Gastroesophageal sphincter (tissue), 4 donors: ENCODE results near the gene DPM2. TPM values are rescaled to one million over a fixed set of nuclear protein-coding genes. Genes with fewer than 3 reads are reported as not detected.

Source experiments
- ATAC-seq: fragments of 150-250 bp; one replicate; pipeline ENCODE4 v1.9.1; 2016; ENCODE audit warnings: mild to moderate bottlenecking, moderate library complexity
- H3K27ac ChIP-seq, 4 donors: fragments of 200-600 bp; sonication (generic) in 3 of 4; 1 replicate in 3 of 4; 2 replicates in 1 of 4; pipeline ENCODE4 v1.5.1; 2016 to 2019
- H3K27me3 ChIP-seq: fragments of 200-600 bp; sonication (generic); one replicate; pipeline ENCODE4 v1.5.1; 2019
- H3K36me3 ChIP-seq, 2 donors: fragments of 200-600 bp; sonication (generic); one replicate each; pipeline ENCODE4 v1.5.1; 2019; ENCODE audit warnings: control low read depth in 1 of 2
- H3K4me1 ChIP-seq, 3 donors: fragments of 200-600 bp; sonication (generic); 1 replicate in 2 of 3; 2 replicates in 1 of 3; pipeline ENCODE4 v1.5.1; 2016 to 2019; ENCODE audit warnings: control low read depth in 2 of 3
- H3K4me3 ChIP-seq, 2 donors: fragments of 200-600 bp; sonication (generic); one replicate each; pipeline ENCODE4 v1.5.1; 2019; ENCODE audit warnings: mild to moderate bottlenecking in 1 of 2, moderate library complexity in 1 of 2
- H3K9me3 ChIP-seq, 3 donors: fragments of 200-600 bp; sonication (generic); one replicate each; pipeline ENCODE4 v1.5.1; 2017 to 2019; ENCODE audit warnings: control low read depth in 2 of 3
- EP300 ChIP-seq: sonication (generic); formaldehyde crosslinking; IDR thresholded peaks from one replicate; pipeline ENCODE4 v1.6.1; 2017; ENCODE audit warnings: antibody characterized with exemption, mild to moderate bottlenecking
- POLR2A ChIP-seq, 2 donors: fragments of 450-650 bp; IDR thresholded peaks; one replicate each; pipeline ENCODE4 v1.6.1; 2017; ENCODE audit warnings: antibody characterized with exemption in 2 of 2, mild to moderate bottlenecking in 2 of 2, moderate library complexity in 1 of 2
- POLR2AphosphoS5 ChIP-seq: sonication (generic); formaldehyde crosslinking; IDR thresholded peaks from one replicate; pipeline ENCODE4 v1.6.1; 2017; ENCODE audit warnings: antibody characterized with exemption
- WGBS, 2 donors: methylation state at CpG; one replicate each; pipeline ENCODE4 v1.1.5; 2018; ENCODE audit warnings: low coverage in 1 of 2; 5-methylcytosine and 5-hydroxymethylcytosine counted together
- total RNA-seq, 4 donors: library from RNA; depleted of rRNA; stranded (reverse); fragments of >200 nt; gene quantifications; one replicate each; pipeline ENCODE4 v1.1.0, GENCODE V29; 2016
- TF ChIP-seq, protein P1 (sequence below), 4 experiments: fragments of 200-600 bp in 2 of 4; fragments of 450-650 bp in 2 of 4; sonication (generic) in 1 of 4; IDR thresholded peaks; one replicate each; pipeline ENCODE4 v1.5.1; 2017 to 2019; ENCODE audit warnings: antibody characterized with exemption in 4 of 4, mild to moderate bottlenecking in 2 of 4, moderate library complexity in 2 of 4

DPM2 gene
- total RNA-seq, 4 donors from 2014 or later = 8.9 to 15.0 (median 11.2) TPM

DNA sequence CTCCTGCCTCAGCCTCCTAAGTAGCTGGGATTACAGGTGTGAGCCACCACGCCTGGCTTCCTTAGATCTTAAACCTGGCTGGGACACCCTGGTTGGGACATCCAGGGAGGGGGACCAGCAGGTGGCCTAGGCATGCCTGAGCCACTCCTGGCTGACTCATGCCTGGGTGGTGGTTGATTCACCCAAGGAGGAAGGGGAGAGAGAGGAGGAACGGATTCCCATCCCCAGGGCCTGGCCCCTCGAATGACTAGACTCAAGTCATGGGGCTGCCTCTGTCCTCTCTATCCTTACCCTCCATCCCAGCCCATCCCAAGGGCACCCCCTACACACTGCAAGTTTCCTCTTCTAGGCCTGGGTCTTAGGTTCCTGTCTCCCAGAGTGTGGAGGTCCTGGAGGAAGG lies 30.4 kb upstream of the DPM2 start:
- no peak overlapping the region for H3K4me3 ChIP-seq
- peaks cover 26 to 100% (median 82%) of the 10 kb centered on the region in 3 donors for H3K4me1 ChIP-seq
- 66% methylated on average over 2 of the region's 3 CpGs; no CpG with 5 or more reads in 1 of the 2 donors for WGBS, 2 donors
- H3K27ac ChIP-seq = peak overlapping the region; percentile 73 to 92 (median 90)
- no peaks in the 10 kb centered on the region for H3K27me3 ChIP-seq
- H3K9me3 ChIP-seq = no peaks in the 10 kb centered on the region
- H3K36me3 ChIP-seq = no peaks in the 10 kb centered on the region
- TF ChIP-seq EP300 = no peak
- no peak for TF ChIP-seq POLR2AphosphoS5
- TF ChIP-seq, protein P1, sequence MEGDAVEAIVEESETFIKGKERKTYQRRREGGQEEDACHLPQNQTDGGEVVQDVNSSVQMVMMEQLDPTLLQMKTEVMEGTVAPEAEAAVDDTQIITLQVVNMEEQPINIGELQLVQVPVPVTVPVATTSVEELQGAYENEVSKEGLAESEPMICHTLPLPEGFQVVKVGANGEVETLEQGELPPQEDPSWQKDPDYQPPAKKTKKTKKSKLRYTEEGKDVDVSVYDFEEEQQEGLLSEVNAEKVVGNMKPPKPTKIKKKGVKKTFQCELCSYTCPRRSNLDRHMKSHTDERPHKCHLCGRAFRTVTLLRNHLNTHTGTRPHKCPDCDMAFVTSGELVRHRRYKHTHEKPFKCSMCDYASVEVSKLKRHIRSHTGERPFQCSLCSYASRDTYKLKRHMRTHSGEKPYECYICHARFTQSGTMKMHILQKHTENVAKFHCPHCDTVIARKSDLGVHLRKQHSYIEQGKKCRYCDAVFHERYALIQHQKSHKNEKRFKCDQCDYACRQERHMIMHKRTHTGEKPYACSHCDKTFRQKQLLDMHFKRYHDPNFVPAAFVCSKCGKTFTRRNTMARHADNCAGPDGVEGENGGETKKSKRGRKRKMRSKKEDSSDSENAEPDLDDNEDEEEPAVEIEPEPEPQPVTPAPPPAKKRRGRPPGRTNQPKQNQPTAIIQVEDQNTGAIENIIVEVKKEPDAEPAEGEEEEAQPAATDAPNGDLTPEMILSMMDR (IDR thresholded peaks at IDR 0.05) = no peak
- no peak for TF ChIP-seq POLR2A (IDR thresholded peaks at IDR 0.05)
- no peak for ATAC-seq

DNA sequence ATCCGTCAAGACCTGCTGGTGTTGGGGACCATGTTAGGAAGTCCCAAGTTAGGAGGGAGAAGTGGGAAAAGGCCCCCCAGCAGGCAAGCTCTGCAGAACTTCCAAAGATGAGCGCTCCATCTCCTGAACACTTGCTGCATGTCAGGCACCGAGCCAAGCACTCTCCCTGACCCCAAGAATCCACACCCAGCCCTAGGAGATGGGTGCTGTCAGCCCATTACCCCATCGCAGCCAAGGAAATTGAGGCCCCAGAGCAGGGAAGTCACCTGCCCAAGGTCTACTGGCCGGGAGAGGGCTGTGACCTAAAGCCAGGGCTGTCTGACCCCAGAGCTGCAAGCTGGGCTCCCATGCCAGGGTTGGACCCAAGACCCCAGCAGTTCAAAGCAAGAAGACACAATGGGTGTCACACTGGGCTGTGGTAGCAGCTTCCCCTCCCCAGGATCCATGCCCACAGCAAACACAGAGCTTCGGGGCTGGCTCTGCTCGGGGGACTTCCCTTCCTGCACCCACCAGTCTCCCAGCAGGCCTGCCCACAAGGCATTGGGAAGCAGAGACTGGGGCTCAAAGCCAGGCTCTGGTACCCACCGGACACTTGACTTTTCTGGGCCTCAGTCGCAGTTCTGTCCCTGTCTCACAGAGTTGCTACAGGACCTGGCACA lies 29.6 kb upstream of the DPM2 start:
- 0 to 40% methylated on average over 1 of the region's 9 CpGs for WGBS, 2 donors
- Histone ChIP-seq H3K27me3 (no peaks in the 10 kb centered on the region), H3K4me1 (peaks cover 25 to 100% (median 82%) of the 10 kb centered on the region in 3 donors), H3K36me3 (no peaks in the 10 kb centered on the region), H3K9me3 (no peaks in the 10 kb centered on the region), H3K27ac (peak overlapping the region; percentile 73 to 92 (median 90)), H3K4me3 (no peak overlapping the region)
- ATAC-seq = no peak
- no peak for TF ChIP-seq EP300
- TF ChIP-seq POLR2AphosphoS5 = no peak

DNA sequence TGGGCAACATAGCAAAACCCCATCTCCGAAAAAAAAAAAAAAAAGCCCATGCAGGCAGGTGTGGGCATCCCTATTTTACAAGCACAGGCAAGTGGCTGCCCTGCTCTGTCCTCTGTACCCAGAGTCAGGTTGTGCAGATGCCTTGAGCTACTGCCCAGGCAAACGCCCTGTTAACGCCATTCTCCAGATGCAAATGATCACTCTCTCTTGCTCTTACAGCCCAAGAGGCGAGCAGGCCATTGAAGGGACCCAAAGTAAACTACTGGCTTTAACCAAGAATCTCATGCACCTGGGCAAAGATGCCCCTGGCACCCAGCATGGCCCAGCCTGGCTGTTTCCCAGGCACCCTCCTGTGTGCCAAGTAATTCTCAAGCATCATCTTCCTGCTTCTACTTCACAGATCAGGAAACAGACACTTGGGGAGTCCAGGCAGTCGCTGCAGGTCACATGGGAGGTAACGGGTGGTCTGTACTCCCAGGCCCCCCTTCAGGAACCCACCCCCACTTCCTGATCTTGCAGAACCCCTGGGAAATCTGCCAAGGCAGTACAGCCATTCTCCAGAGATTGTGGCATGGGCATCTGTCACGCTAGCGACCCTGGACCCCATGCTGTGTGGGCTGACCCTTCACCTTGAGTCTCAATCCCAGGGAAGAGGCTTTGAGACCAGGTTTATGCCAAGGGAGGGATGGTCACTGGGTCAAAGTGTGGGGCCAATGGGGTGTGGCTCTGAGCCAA lies 28.9 kb upstream of the DPM2 start:
- no peaks in the 10 kb centered on the region for H3K27me3 ChIP-seq
- no peak for ATAC-seq
- peak overlapping the region; percentile 73 to 92 (median 90) for H3K27ac ChIP-seq
- peaks cover 23 to 100% (median 77%) of the 10 kb centered on the region in 3 donors for H3K4me1 ChIP-seq
- H3K9me3 ChIP-seq = no peaks in the 10 kb centered on the region
- H3K4me3 ChIP-seq = no peak overlapping the region
- WGBS, 2 donors = no CpG with 5 or more reads among the region's 8 CpGs
- TF ChIP-seq POLR2A (IDR thresholded peaks at IDR 0.05) (no peak), POLR2AphosphoS5 (no peak), EP300 (no peak)
- TF ChIP-seq, protein P1 (IDR thresholded peaks at IDR 0.05) = no peak
- H3K36me3 ChIP-seq = no peaks in the 10 kb centered on the region

DNA sequence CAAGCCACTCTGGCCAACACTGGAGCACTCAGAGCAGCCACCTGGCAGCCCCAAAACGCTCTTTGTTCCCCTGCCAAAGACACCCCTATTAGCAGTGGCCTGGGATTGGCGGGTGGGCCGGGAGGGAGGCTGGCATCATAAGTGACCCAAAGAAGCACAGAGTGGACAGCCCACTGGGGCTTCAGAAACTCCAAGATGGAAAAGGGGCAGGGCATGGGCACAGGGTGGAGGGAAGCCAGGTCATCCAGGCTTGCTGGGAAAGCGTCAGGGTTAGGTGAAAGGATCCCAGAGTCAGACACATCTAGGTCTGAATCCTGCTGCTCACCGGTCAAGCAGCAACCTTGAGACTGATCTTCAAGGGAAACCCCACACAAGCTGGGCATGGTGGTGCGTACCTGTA lies 28.3 kb upstream of the DPM2 start:
- ATAC-seq = peak; percentile 6
- H3K36me3 ChIP-seq = no peaks in the 10 kb centered on the region
- peak overlapping the region; percentile 73 to 92 (median 90) for H3K27ac ChIP-seq
- no peaks in the 10 kb centered on the region for H3K27me3 ChIP-seq
- no peaks in the 10 kb centered on the region for H3K9me3 ChIP-seq
- WGBS, 2 donors = 30 to 38% methylated on average over 2 of the region's 6 CpGs
- peak; percentile 29 for TF ChIP-seq POLR2AphosphoS5
- TF ChIP-seq EP300 = no peak
- H3K4me1 ChIP-seq = peaks cover 23 to 100% (median 71%) of the 10 kb centered on the region in 3 donors
- peak overlapping the region in 1 of 2 donors; percentile 21 for H3K4me3 ChIP-seq

DNA sequence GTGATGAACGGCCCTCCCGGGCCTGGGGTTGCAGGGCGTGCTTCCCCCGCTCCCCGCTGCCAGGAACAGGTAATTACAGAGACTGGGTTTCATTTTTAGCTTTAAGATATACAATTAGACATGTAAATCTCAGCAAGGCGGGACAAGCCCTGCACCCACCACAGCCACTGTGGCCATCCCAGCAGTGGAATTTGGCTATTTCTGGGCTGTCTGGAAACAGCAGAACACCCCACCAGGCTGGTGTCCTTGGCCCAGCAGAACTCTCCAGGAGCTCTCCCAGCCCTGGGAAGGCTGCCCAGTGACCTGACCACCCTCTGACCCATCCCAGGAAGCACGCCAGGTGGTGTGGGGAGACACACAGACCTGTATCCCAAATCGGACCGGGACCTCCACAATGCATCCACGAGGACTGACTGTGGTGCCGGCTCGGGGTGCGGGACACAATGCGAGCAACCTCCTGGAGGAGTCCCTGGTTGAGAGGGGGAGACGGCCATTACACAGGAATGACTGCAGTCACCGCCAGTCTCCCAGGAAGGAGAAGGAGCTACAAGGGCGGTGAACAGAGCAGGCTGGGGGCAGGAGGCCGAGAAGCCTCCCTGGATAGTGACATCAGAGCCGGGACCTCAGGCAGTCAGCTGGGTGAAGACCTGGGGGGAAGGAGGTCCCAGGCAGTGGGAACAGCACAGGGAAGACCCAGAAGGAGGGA lies 25.9 kb upstream of the DPM2 start:
- no peak overlapping the region for H3K4me3 ChIP-seq
- peak overlapping the region; percentile 73 to 92 (median 90) for H3K27ac ChIP-seq
- ATAC-seq = no peak
- no peaks in the 10 kb centered on the region for H3K27me3 ChIP-seq
- H3K4me1 ChIP-seq = peaks cover 17 to 93% (median 59%) of the 10 kb centered on the region in 3 donors
- TF ChIP-seq POLR2AphosphoS5 (peak; percentile 91), POLR2A (IDR thresholded peaks at IDR 0.05) (no peak), EP300 (no peak)
- TF ChIP-seq, protein P1 (IDR thresholded peaks at IDR 0.05) = peak in 1 of 4 experiments; percentile 1
- WGBS, 2 donors = 63 to 73% methylated on average over 3 to 4 of the region's 19 CpGs
- no peaks in the 10 kb centered on the region for H3K36me3 ChIP-seq
- H3K9me3 ChIP-seq = no peaks in the 10 kb centered on the region
